GM18870 (cell line): ENCODE measurements around the gene LBH.

ENCODE experiments used
- ATAC-seq: cut with Tn5 transposase; IDR thresholded peaks from one replicate; pipeline ENCODE4 v1.9.1; 2021; ENCODE audit warnings: moderate library complexity; ENCODE audit not compliant: unreplicated experiment

Gene LBH

GRCh38 chr2:30231212-30231995, at the start of gene LBH:
LBH (plus strand) TSS chr2:30231534; CDS start chr2:30231739, 205 bp downstream.
- ATAC-seq: peak; percentile 29

GRCh38 chr2:30184035-30184434, 47.3 kb upstream of the LBH start:
- no peak for ATAC-seq

- no peak for ATAC-seq
These were observed 46.2 kb upstream of the LBH start for GRCh38 chr2:30185178-30185577.

GRCh38 chr2:30188292-30188691, 43.0 kb upstream of the LBH start:
- no peak for ATAC-seq

GRCh38 chr2:30190637-30191036, 40.7 kb upstream of the LBH start:
- no peak for ATAC-seq

GRCh38 chr2:30191107-30191506, 40.2 kb upstream of the LBH start:
- no peak for ATAC-seq

GRCh38 chr2:30191819-30192271, 39.5 kb upstream of the LBH start:
- no peak for ATAC-seq

- no peak for ATAC-seq
These were observed 39.0 kb upstream of the LBH start for GRCh38 chr2:30192314-30192713.

- no peak for ATAC-seq
These were observed 38.1 kb upstream of the LBH start for GRCh38 chr2:30193104-30193681.

- no peak for ATAC-seq
These were observed 36.9 kb upstream of the LBH start for GRCh38 chr2:30194421-30194820.

- no peak for ATAC-seq
These were observed 36.3 kb upstream of the LBH start for GRCh38 chr2:30195016-30195415.

GRCh38 chr2:30197570-30198192, 33.7 kb upstream of the LBH start:
- no peak for ATAC-seq

GRCh38 chr2:30201990-30202389, 29.3 kb upstream of the LBH start:
- no peak for ATAC-seq

GRCh38 chr2:30203156-30203555, 28.2 kb upstream of the LBH start:
- ATAC-seq: no peak

- no peak for ATAC-seq
These were observed 27.1 kb upstream of the LBH start for GRCh38 chr2:30204281-30204680.

- ATAC-seq: no peak
These were observed 25.9 kb upstream of the LBH start for GRCh38 chr2:30205456-30205855.

- no peak for ATAC-seq
These were observed 24.6 kb upstream of the LBH start for GRCh38 chr2:30206461-30207430.

GRCh38 chr2:30208453-30208852, 22.9 kb upstream of the LBH start:
- ATAC-seq: no peak

GRCh38 chr2:30209227-30209626, 22.1 kb upstream of the LBH start:
- ATAC-seq: no peak

GRCh38 chr2:30213326-30213725, 18.0 kb upstream of the LBH start:
- no peak for ATAC-seq

- ATAC-seq: no peak
These were observed 17.3 kb upstream of the LBH start for GRCh38 chr2:30213907-30214463.
